OCI-LY7 (cell line): ENCODE results near the gene BACH2. TPM values are rescaled to one million over a fixed set of nuclear protein-coding genes. Genes with fewer than 3 reads are reported as not detected.
A peak's percentile ranks its signal among the peaks of the same experiment; 100 is the strongest.

ENCODE experiments used
- BruUV-seq: library from RNA; stranded (reverse); fragments of 400-500 nt; replicated peaks from 2 replicates; lab custom pipeline; 2021; lab: Mats Ljungman, UMichigan
- CTCF ChIA-PET: fragments of 300-600 bp; sonication (Branson Sonifier 250); formaldehyde crosslinking; loops from one replicate; lab custom pipeline; 2022; ENCODE audit warnings: antibody characterized with exemption; ENCODE audit not compliant: unreplicated experiment; lab: Charles Lee
- POLR2A ChIA-PET: fragments of 300-600 bp; sonication (Branson Sonifier 250); formaldehyde crosslinking; loops from one replicate; lab custom pipeline; 2022; ENCODE audit warnings: antibody characterized with exemption; lab: Charles Lee
- DNase-seq: peaks from one replicate; pipeline ENCODE4 v3.0.0-alpha.2; 2015; ENCODE audit warnings: low spot score
- H2AFZ ChIP-seq: fragments of 200-600 bp; sonication (generic), shearing (Covaris generic); 2 replicates; pipeline ENCODE4 v1.6.1; 2014; ENCODE audit warnings: mild to moderate bottlenecking, antibody characterized with exemption, low read length, moderate library complexity
- H3K27ac ChIP-seq: fragments of 200-600 bp; sonication (generic); 2 replicates; pipeline ENCODE4 v1.5.1; 2014; ENCODE audit warnings: mixed run types, low read depth, mild to moderate bottlenecking, moderate library complexity, low read length, inconsistent platforms; ENCODE audit not compliant: poor library complexity, severe bottlenecking
- H3K36me3 ChIP-seq: fragments of 200-600 bp; sonication (generic); 2 replicates; pipeline ENCODE4 v1.6.1; 2014; ENCODE audit warnings: mild to moderate bottlenecking, antibody characterized with exemption, low read length, moderate library complexity, mixed read lengths; ENCODE audit not compliant: insufficient read depth
- H3K4me1 ChIP-seq: fragments of 200-600 bp; sonication (generic); 2 replicates; pipeline ENCODE4 v1.5.1; 2014; ENCODE audit warnings: mild to moderate bottlenecking, low read length; ENCODE audit not compliant: insufficient read depth, poor library complexity, severe bottlenecking
- H3K4me2 ChIP-seq: fragments of 200-600 bp; sonication (generic); 2 replicates; pipeline ENCODE4 v1.6.1; 2014; ENCODE audit warnings: mild to moderate bottlenecking, low read length
- H3K4me3 ChIP-seq: fragments of 200-600 bp; sonication (generic); 2 replicates; pipeline ENCODE4 v1.5.1; 2014; ENCODE audit warnings: mild to moderate bottlenecking, low read depth, low read length; ENCODE audit not compliant: poor library complexity, severe bottlenecking
- H3K79me2 ChIP-seq: fragments of 200-600 bp; sonication (generic); 2 replicates; pipeline ENCODE4 v1.6.1; 2016; ENCODE audit warnings: low read depth, mild to moderate bottlenecking, low read length, moderate library complexity, mixed read lengths; ENCODE audit not compliant: insufficient read depth
- H3K9me2 ChIP-seq: fragments of 200-600 bp; sonication (generic); 2 replicates; pipeline ENCODE4 v1.6.1; 2016; ENCODE audit warnings: mild to moderate bottlenecking, low read length, mixed read lengths; ENCODE audit not compliant: insufficient read depth
- H3K9me3 ChIP-seq: fragments of 200-600 bp; sonication (generic); 2 replicates; pipeline ENCODE4 v1.6.1; 2014; ENCODE audit warnings: mild to moderate bottlenecking, mixed run types, low read length, mixed read lengths
- H4K20me1 ChIP-seq: fragments of 200-600 bp; sonication (generic); 2 replicates; pipeline ENCODE4 v1.6.1; 2014; ENCODE audit warnings: mild to moderate bottlenecking, antibody characterized with exemption, low read length, moderate library complexity, mixed read lengths; ENCODE audit not compliant: insufficient read depth
- EZH2phosphoT487 ChIP-seq: fragments of 200-600 bp; sonication (generic); IDR thresholded peaks from 2 replicates; pipeline ENCODE4 v1.6.1; 2018; ENCODE audit warnings: low read depth, borderline replicate concordance, mild to moderate bottlenecking, mixed run types, antibody characterized with exemption, low read length, moderate library complexity, mixed read lengths
- intact Hi-C: fragments of 100-400 bp; cut with micrococcal nuclease; formaldehyde crosslinking; loops from one replicate; pipeline ENCODE4 v1.10.0; 2022; ENCODE audit not compliant: unreplicated experiment
- total RNA-seq, 2 experiments: library from RNA; depleted of rRNA in 1 of 2; stranded (reverse); fragments of >200 nt in 1 of 2; shearing (Covaris generic) in 1 of 2; gene quantifications; 2 replicates each; pipeline ENCODE4 v1.2.3, GENCODE V29; 2014 to 2022
- TF ChIP-seq, protein P1 (sequence below): fragments of 200-600 bp; sonication (generic); conservative IDR thresholded peaks from 2 replicates; pipeline ENCODE4 v1.5.1; 2014; ENCODE audit warnings: mild to moderate bottlenecking, antibody characterized with exemption, low read length, moderate library complexity, mixed read lengths

BACH2 gene
- total RNA-seq, 2 experiments from 2014 or later = 92.0 to 163 TPM

DNA sequence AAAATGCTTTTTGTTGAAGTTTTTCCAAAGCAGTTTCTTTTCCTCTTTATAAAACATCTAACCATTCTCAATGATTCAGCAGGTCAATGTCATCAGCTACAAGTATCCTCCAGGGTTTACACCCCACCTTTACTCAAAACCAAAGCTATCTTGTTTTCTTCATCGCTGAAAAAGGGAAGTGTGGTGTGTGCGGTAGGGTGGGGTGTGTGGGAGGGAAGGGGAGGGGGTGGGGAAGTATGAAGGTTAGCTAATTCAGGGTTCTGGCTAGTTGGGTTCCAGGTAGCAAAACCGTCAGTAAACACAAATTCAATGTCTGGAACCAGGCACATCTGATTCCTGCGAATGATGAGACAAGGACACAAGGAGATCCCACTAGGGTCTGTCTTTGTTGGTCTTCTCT lies 212.8 kb downstream of the BACH2 start:
- ChIA-PET POLR2A (interaction anchor here (0.6 to 1.3 kb wide), 4 partner anchors 9 to 149 kb away, joined by 3 to 4 read pairs (median 4); no protein-coding TSS in a partner anchor), CTCF (no interaction called here)
- intact Hi-C loops = no loop called here
- no peak overlapping the region for H3K4me3 ChIP-seq
- BruUV-seq = no TSS peak
- H2AFZ ChIP-seq = no peak overlapping the region
- H3K4me1 ChIP-seq = peaks cover 63% of the 10 kb centered on the region
- peaks cover 50% of the 10 kb centered on the region; the same call in 1 of the 2 replicates for H3K79me2 ChIP-seq
- DNase-seq = peak; percentile 63
- peak overlapping the region; percentile 49 for H3K4me2 ChIP-seq
- peaks cover 79% of the 10 kb centered on the region for H3K36me3 ChIP-seq
- peak overlapping the region; percentile 10 for H3K27ac ChIP-seq
- H3K9me3 ChIP-seq = no peaks in the 10 kb centered on the region
- peaks cover 23% of the 10 kb centered on the region; the same call in 1 of the 2 replicates for H4K20me1 ChIP-seq
- no peak for TF ChIP-seq EZH2phosphoT487
- TF ChIP-seq, protein P1, sequence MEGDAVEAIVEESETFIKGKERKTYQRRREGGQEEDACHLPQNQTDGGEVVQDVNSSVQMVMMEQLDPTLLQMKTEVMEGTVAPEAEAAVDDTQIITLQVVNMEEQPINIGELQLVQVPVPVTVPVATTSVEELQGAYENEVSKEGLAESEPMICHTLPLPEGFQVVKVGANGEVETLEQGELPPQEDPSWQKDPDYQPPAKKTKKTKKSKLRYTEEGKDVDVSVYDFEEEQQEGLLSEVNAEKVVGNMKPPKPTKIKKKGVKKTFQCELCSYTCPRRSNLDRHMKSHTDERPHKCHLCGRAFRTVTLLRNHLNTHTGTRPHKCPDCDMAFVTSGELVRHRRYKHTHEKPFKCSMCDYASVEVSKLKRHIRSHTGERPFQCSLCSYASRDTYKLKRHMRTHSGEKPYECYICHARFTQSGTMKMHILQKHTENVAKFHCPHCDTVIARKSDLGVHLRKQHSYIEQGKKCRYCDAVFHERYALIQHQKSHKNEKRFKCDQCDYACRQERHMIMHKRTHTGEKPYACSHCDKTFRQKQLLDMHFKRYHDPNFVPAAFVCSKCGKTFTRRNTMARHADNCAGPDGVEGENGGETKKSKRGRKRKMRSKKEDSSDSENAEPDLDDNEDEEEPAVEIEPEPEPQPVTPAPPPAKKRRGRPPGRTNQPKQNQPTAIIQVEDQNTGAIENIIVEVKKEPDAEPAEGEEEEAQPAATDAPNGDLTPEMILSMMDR = no peak
- H3K9me2 ChIP-seq = no peaks in the 10 kb centered on the region

DNA sequence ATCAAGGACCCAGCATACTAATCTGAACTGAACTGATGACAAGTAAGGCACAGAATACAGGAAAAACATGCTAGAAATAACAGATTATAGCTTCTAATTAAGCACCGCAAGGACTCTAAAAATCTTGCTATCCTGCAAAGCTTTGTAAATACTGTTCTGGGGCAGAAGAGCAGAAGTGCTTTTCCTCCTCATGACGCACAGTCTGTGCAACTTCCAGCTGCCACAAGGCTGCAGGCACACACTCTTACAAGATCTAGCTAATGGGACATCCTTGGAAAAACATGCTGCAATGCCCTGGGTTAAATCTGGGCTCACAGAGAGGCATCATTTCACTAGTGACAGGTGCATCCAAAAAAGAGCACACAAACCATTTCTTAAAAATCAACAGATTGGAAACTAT lies 213.8 kb downstream of the BACH2 start:
- H3K36me3 ChIP-seq = peaks cover 71% of the 10 kb centered on the region
- no peaks in the 10 kb centered on the region for H3K9me3 ChIP-seq
- H2AFZ ChIP-seq = no peak overlapping the region
- H3K27ac ChIP-seq = no peak overlapping the region
- peaks cover 49% of the 10 kb centered on the region; the same call in 1 of the 2 replicates for H3K79me2 ChIP-seq
- ChIA-PET CTCF (no interaction called here), POLR2A (interaction anchor here (1.3 to 2.1 kb wide), 4 partner anchors 8 to 30 kb away, joined by 3 to 10 read pairs (median 5); no protein-coding TSS in a partner anchor)
- DNase-seq = no peak
- H4K20me1 ChIP-seq = peaks cover 23% of the 10 kb centered on the region; the same call in 1 of the 2 replicates
- intact Hi-C loops = no loop called here
- H3K4me2 ChIP-seq = peak overlapping the region; percentile 11; the same call in 1 of the 2 replicates
- H3K4me3 ChIP-seq = no peak overlapping the region
- no peaks in the 10 kb centered on the region for H3K9me2 ChIP-seq
- TF ChIP-seq EZH2phosphoT487 = no peak
- BruUV-seq = no TSS peak
- H3K4me1 ChIP-seq = peaks cover 63% of the 10 kb centered on the region

DNA sequence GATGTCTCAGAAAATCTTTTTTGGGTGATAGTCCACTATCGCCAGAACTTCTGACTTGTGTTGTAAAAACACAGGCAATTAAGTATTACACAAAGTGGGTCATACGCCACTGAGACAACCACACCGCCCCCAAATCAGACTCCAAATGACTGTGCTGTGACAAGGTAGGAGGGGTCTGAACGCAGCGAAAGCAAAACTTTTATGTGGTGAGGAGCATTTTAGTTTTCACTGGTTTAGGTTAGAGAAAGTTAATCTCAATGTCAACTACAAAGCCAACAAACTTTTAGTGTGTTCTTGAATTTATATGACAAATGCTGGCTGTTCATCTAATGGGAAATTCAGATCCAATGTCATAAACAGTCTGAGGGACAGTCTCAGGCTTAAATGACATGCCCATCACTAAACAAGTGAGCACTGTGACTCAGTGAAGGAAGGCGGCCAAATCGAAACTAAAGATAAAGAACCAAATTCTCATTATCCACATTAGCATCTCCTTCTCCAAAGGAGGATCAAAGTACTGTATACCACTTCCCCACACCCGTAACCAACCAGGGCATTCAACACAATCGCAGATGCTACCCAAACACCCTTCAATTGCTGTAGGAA lies 215.7 kb downstream of the BACH2 start:
- Histone ChIP-seq H4K20me1 (peaks cover 23% of the 10 kb centered on the region; the same call in 1 of the 2 replicates), H2AFZ (no peak overlapping the region), H3K36me3 (peaks cover 64% of the 10 kb centered on the region), H3K9me2 (no peaks in the 10 kb centered on the region), H3K4me1 (peaks cover 63% of the 10 kb centered on the region), H3K27ac (no peak overlapping the region), H3K4me3 (peak overlapping the region; percentile 39), H3K4me2 (peak overlapping the region; percentile 68), H3K9me3 (no peaks in the 10 kb centered on the region), H3K79me2 (peaks cover 54% of the 10 kb centered on the region; the same call in 1 of the 2 replicates)
- ChIA-PET CTCF (no interaction called here), POLR2A (interaction anchor here (0.6 kb wide), 1 partner anchor 24 kb away, joined by 3 read pairs; no protein-coding TSS in a partner anchor)
- intact Hi-C loops = no loop called here
- no peak for DNase-seq
- BruUV-seq = no TSS peak
- TF ChIP-seq EZH2phosphoT487 = no peak
- TF ChIP-seq, protein P1 = no peak
